HepG2 (cell line): Measurements from ENCODE around the gene LDLRAD4.

ENCODE experiments used
- POLR2A ChIP-seq, 2 experiments: IDR thresholded peaks; 2 replicates each; pipeline ENCODE4 v1.6.1; 2011; ENCODE audit warnings: low read depth in 2 of 2, low read length in 2 of 2, mild to moderate bottlenecking in 1 of 2, moderate library complexity in 1 of 2; ENCODE audit not compliant: insufficient read depth in 1 of 2
- TAF1 ChIP-seq: sonication (generic); formaldehyde crosslinking; IDR thresholded peaks from 2 replicates; pipeline ENCODE4 v1.4.0; 2020; ENCODE audit warnings: missing genetic modification reagents
- ZNF317 ChIP-seq: sonication (generic); formaldehyde crosslinking; IDR thresholded peaks from 2 replicates; pipeline ENCODE4 v1.5.0; 2020; ENCODE audit warnings: mild to moderate bottlenecking, missing genetic modification reagents
- ZNF441 ChIP-seq: sonication (generic); formaldehyde crosslinking; IDR thresholded peaks from 2 replicates; pipeline ENCODE4 v1.7.0; 2021; ENCODE audit warnings: missing genetic modification reagents, borderline replicate concordance

GRCh38 chr18:13543811-13544732, 325.5 kb downstream of the LDLRAD4 start:
- TF ChIP-seq ZNF317 (CRISPR knock-in tag), result no peak
- peak; percentile 55; the same call in 1 of the 2 replicates for TF ChIP-seq ZNF441 (CRISPR knock-in tag)
- no peak for TF ChIP-seq POLR2A (IDR thresholded peaks at IDR 0.05; ENCODE audit: insufficient read depth in 1 of 2, low read depth in 2 of 2, low read length in 2 of 2)
- TF ChIP-seq TAF1 (CRISPR knock-in tag), result no peak
